NCI-H2227 treated with DMSO at 0.1 percent for 48 hours (cell line): Measurements from ENCODE around the gene FBXO11.
"Not testable (repeated sequence)": the region's sequence is repeated elsewhere in the genome, so short reads cannot be mapped to it uniquely, and the experiment has no call there.

ENCODE experiments used
- DNase-seq: peaks from one replicate; lab custom pipeline; 2025; lab: John Stamatoyannopoulos, UW

Gene FBXO11

DNA sequence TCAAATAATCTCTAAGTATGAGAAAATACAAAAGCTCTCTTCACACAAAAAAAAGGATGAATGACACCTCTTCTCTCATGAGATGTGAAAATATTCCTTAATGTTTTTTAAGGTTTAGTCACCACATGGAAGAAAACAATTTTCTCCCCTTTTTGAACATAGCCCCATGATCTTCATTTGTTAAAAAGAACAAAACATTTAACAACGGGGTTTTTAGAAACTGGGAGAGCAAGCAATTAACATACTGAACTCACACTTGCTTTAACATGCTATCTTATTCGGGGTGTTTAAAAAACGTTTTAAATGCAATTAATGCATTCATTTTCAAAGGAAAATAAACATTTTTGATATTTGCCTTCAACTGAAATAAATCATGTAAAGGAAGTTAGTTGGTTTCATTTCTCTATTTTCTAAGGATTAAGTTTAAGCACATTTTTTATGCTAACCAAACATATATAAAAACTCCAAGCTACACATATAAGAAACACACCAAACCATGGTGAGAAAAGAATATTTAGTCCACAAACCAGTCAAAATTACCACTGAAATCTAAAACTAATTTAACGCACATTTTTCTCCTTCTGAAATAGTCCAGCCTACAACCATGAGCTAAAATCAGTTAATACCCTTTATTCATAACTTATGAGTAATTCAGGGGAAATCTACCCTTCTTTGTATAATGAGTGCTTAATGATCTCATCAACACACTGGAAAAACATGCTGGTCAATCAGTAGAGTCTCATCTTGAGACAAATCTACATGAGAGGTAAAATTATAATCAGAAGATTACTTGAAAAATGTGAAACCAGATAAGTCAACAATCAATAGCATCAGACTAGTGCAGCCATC, 8.2 kb downstream of the FBXO11 start:
- no peak for DNase-seq

DNA sequence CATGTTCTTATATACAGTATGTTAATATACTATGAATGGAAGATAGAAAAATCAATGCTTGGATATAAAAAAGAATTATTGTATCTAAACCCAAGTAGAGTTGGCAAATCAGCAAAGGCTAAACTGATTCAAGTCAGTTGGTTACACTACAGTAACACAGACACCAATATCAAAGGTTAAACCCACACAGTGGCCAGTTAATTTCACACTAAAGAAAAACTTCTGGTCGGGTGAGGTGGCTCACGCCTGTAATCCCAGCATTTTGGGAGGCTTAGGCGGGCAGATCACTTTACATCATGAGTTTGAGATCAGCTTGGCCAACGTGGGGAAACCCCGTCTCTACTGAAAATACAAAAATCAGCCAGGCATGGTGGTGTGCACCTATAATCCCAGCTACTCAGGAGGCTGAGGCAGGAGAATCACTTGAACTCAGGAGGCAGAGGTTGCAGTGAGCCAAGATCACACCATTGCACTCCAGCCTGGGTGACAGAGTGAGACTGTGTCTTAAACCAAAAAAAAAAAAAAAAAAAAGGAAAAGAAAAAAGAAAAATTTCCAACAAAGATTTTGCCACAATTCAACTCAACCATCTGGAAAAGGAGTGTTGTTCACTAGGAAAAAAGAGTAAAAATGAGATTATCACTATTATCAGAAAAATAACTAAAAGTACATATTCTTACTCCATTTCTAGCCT, 9.0 kb downstream of the FBXO11 start:
- not testable (repeated sequence) for DNase-seq

DNA sequence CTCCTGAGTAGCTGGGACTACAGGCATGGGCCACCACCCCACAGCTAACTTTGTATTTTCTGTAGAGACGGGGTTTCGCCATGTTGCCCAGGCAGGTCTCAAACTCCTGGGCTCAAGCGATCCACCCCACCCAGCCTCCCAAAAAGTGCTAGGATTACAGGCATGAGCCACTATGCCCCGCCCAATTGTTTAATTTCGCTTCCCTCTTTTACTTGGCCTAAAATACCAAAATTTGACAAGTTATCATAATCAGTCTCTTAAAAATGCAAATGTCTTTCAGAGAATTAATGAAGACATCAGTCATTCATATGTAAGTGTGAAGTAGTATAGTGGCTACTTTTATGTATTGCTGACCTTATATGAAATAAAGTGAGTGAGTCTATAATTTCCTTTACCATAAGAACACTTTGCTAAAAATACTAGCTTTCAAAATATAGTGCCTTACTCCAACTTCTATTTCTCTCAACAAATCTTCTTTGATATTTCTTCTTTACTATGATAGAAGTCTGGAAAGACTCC, 9.8 kb downstream of the FBXO11 start:
- DNase-seq, result no peak

DNA sequence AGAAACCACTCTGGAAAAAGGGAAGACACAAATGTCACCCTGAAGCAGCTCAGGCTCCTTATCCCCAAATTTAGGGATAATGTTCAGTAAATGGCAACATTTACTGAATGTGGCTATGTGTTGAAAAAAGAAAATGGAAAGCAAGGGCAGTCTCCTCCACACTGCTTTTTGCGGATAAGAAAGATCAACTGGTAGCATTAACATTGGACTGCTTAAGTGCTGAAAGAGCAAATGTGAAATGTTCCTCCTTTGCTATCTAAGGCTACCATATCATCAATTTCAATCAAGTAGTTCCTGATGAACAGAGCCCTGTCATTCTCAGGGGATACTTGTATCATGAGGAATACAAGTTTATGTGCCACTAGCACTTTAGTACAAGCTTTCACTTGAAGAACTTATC, 12.5 kb downstream of the FBXO11 start:
- DNase-seq, result no peak

DNA sequence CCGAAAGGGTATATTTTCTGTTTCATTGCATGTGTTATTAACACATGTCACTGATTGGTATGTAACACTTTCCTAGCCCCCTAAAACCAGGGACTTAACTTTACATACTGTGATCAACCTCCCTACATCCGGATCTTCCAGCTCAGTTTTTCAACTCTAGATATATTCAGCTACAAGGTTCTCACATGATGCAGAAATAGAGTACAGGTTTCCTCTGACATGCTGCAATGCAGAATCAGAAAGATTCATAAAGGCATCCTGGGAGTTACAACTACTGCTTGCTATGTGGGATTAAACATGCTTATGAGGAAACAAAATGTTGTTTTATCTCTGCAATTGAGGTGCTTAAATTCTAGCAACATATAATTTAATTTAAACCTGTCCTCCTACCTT, 14.0 kb downstream of the FBXO11 start:
- no peak for DNase-seq

DNA sequence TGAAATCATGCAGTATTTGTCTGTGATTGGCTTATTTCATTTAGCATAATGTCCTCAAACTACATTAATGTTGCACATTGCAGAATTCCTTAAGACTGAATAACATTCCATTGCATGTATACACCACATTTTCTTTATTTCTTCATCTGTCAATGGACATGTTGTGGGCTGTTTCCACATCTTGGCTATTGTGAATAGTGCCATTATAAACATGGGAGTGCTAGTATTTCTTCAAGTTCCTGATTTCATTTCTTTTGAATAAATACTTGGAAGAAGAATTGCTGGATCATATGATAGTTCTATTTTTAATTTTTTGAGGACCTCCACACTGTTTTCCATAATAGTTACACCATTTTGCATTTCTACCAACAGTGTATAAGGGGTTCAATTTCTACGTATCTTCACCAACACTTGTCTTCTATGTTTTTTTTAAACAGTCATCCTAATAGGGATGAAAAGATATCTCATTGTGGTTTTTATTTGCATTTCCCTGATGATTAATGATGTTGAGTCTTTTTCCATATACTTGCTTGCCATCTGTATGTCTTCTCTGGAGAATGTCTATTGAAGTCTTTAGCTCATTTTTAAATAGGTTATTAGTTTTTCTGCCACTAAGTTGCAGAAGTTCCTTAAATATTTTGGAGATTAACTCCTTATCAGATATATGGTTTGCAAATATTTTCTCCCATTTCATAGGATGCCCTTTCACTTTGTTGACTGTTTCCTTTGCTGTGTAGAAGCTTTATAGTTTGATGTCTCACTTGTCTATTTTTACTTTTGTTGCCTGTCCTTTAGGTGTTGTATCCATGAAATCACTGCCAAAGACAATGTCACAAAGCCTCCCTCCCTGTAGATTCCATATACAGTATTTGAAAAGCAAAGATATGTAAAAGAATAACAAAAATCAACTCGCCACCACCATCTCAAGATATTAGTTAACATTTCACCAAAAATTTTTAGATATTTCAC, 14.6 kb downstream of the FBXO11 start:
- DNase-seq, result no peak

DNA sequence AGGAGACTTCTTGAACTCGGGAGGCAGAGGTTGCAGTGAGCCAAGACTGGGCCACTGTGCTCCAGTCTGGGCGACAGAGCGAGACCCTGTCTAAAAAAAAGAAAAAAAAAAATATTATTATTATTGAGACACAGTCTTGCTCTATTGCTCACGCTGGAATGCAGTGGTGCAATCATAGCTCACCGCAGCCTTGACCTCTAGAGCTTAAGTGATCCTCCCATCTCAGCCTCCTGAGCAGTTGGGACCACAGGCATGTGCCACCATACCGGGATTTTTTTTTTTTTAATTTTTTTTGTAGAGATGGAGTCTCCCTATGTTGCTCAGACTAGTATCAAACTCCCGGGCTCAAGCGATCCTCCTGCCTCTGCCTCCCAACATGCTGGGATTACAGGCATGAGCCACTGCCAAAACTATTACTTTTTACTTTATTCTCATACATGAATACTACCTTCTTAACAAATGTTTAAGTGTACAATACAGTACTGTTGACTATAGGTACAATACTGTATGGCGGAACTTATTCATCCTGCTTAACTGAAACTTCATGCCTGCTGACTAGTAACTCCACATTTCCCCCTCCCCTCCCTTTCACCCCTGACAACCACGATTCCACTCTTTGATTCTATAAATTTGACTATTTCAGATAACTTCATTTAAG, 15.5 kb downstream of the FBXO11 start:
- no peak for DNase-seq

DNA sequence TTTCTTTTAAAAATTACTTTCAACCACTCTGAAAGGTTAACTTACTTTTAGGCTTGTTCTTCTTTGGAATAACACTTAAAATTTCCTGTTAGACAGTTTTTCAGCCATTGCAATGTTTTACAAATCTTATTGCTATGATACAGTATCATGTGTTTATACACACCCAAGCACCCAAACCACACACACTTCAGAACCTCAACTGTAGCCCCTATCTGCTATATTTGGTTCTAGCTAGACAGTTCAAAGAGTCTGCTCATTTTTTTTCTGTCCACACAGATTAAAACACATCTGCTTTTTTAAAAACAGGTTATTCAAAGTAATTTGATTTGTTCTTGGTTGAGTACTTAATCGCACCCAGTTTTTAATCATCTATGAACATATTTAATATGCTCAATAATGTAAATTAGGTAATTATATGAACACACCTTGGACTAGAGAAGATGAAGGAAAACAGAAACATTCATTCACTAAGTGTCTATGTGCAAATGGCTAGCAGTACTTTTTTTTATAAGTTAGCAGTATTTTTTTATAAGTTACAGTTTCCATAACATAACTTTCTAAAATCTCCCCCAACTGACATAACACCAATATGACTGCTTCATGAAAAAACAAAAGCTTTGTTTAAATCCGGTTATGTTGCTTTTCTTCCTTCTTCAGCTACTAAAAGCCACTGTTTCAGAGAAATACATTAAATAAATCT, 17.6 kb downstream of the FBXO11 start:
- no peak for DNase-seq

DNA sequence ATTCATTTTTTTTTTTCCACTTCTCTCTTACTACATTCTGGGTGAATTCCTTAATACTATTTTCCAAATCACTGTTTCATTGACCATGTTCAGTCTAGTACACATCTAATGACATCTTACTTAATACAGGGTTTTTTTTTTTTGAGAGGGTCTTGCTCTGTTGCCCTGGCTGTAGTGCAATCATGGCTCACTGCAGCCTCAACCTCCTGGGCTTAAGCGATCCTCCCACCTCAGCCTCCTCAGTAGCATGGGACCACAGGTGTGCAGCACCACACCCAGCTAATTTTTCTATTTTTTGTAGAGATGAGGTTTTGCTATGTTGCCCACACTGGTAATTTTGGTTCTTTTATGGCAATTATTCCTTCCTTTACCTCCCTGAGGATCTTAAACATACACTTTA, 29.4 kb downstream of the FBXO11 start:
- DNase-seq, result no peak

DNA sequence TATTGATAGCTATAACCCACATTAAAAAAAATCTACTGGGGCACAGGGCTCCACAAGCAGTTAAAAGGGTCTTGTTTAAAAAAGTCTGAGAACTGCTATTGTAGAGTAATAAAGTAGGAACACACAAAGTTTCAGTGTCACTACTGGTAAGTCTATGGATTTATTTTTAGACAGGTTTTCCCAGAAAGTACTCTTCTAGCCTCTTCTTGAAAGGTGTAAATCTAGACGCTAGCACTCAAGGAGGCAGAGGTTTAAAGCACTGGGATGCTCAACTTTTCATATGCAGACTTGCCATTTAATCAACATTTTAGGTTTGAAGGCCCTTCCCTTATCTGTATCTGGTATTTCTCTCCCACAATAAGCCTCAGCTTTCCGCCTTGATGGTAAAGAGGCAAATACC, 33.4 kb downstream of the FBXO11 start:
- DNase-seq, result no peak

DNA sequence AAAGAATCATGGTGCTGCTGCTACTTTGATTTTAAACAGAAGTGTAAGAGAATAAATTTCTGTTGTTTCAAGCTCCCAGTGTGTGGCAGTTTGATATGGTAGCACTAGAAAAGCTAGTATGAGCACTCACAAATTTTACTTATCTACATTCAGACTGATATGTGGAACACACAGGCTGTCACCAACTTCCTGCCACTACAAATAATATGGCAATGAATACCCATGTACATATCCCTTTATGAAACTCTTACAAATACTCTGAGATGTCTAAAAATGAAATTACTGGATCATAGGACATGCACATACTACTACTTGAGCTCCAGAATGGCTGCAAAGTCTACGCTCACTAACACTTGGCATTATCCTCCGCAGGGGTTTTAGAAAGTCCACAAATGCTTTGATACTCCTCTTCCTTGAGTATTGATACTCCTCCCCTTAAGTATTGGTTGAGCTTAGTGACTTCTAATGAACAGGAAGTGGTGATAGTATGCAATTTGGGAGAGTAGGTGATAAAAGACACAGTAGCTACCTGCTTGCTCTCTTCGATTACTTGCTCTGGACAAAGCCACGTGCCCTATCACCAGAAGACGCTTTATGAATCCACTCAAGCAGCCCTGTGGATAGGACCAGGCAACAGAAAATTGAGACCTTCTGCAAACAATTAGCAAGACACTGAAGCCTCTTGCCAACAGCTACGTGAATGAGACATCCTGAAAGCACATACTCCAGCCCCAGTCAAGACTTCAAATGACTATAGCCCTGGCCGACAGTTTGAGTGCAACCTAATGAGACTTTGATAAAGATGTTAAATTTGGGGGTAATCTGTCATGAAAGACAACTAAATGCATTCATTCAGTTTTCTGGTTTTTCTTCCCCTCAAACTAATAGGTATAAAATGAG, 35.4 kb downstream of the FBXO11 start:
- DNase-seq, result no peak

DNA sequence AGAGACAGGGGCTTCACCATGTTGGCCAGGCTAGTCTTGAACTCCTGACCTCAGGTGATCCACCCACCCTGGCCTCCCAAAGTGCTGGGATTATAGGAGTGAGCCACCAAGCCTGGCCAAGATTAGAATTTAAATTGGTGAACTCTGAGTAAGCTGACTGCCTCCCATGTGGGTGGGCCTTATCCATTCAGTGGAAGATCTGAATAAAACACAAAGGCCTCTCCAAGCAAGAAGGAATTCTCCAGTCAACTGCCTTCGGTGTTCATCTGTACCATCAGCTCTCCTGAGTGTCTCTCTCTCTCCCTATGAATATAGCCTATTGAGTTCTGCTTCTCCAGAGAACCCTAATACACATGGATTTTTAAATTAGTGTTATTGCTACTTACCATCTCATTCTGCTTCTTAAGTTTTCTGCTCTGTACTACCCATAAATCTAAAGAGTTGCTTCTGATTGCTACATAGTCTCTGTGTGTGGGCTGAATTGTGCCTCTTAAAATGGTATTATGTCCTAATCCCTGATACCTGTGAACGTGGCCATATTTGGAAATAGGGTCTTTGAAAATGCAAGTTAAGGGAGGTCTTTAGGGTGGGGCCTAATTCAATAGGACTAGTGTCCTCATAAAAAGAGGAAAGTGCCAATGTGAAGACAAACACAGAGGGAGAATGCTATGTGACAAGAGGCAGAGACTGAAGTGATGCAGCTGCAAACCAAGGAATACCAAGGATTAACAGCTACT, 36.3 kb downstream of the FBXO11 start:
- DNase-seq, result no peak

DNA sequence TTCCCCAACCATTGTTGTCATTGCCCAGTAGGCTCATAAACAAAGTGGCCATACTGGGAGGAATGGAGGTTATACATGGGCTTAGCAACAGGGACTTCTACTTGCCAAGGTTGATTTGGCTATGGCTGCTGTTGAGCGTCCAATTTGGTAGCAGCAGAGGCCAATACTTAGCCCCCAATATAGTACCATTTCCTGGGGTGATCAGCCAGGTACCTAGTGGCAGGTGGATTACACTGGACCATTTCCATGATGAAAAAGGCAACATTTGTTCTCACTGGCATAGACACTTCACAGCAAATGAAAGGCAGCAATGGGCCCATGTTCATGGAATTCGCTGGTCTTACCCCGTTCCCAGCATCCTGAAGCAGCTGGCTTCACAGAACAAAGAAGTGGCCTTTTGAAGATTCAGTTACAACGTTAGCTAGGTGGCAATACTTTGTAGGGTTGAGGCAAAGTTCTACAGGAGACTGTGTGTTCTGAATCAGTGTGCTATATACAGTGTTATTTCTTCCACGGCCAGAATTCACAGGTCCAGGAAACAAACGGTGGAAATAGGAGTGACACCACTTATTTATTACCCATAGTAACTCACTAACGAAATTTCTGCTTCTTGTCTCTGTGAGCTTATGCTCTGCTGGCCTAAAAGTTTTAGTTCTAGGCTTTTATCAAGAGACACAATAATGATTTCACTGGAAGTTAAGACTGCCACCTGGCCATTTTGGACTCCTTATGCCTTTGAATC, 37.5 kb downstream of the FBXO11 start:
- DNase-seq, result no peak

DNA sequence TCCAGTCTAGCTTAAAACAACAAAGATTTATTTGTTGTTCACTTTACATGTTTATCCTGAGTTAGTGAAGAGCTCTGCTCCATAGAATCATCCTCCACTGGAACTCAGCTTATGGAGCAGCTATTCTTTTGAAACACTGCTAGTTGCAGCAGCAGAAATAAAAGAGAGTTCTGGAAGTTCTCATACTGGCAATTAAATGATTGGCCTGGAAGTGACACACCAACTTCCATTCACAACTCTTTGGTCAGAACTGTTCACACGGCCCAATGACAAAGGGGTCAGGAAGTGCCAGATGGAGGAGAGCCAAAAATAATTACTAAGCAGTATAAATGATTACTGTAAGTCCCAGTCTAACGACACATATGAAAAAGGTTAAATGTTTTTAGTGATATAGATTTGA, 39.1 kb downstream of the FBXO11 start:
- no peak for DNase-seq

DNA sequence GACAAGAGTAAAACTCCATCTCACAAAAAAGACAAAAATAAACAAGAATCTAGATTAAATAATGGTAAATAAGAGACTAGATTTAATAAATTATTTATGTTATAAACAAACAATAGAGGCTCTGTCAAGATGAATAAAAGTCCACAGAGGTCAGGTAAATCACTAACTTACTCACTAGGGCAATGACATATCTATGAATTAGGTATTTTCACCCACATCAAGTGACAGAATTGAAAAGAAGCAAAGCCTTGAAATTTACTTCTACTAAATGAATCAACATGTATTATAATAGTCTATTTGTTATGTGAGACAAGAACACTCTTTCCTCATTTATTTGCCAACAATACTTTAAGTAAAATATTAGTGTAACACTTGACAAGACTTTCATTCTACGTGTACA, 41.7 kb downstream of the FBXO11 start:
- no peak for DNase-seq

DNA sequence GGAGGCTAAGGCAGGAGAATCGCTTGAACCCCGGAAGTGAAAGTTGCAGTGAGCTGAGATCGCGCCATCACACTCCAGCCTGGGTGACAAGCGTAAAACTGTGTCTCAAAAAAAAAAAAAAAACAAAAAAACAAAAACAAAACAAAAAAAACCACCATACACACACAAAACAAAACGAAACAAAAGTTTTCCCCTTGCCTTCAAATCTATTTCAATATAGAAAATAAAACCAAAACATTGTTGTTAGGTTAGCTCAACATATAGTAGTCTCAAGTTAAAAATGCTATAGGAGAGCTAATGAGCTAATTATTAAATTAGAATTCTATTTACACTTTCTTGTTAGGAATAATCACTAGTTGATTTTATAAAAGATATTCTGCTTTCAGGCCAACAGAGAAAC, 43.3 kb downstream of the FBXO11 start:
- no peak for DNase-seq

DNA sequence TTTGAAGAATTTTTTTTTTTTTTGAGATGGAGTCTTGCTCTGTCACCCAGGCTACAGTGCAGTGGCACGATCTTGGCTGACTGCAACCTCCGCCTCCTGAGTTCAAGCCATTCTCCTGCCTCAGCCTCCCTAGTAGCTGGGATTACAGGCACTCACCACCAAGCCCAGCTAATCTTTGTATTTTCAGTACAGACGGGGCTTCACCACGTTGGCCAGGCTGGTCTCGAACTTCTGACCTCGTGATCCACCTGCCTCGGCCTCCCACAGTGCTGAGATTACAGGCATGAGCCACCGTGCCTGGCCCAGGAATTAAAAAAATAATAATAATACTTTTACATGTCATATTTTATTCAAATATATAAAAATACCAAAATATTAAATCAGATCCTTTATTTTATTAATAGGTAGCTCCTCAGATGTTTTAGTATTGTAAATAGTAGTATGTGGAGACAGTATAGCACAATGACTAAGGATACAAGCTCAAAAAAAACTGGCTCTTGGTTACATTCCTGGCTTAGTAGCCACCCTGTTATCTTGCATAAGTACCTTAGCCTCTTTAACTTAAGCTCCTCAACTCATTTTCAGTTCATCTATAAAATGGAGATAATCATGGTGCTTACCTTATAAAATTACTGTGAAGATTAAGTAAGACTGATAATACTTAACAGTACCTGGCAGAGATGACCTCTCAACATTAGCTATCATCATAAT, 53.1 kb downstream of the FBXO11 start:
- DNase-seq, result not testable (repeated sequence)

DNA sequence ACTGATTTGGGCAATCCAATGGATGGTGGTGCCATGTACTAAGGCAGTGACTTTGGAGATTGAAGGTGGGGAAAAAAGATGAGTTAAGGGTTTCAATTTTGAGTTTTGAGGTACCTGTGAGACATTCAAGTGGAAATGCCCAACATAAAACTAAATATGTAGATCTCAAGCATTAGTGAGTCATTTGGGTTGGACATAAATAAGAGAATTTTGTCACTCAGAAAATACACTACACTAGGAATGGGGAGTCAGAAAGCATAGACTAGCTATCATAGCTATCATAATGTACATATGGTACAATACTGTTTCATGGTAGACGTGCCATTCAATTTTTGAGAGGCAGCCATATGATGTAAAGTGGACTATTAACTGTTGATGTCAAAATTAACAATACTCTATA, 56.1 kb downstream of the FBXO11 start:
- DNase-seq, result no peak
